Cerebellar cortex (tissue), 1 donor: ENCODE measurements around the gene GUCY1A1.
A peak's percentile ranks its signal among the peaks of the same experiment; 100 is the strongest.

Experiments used
- DNase-seq: peaks from one replicate; pipeline ENCODE4 v3.0.0-alpha.2; 2015; ENCODE audit warnings: low spot score

Gene GUCY1A1

GRCh38 chr4:155693015-155693663 is 26.5 kb downstream of the GUCY1A1 start:
- DNase-seq: no peak

- DNase-seq: no peak
Measured at GRCh38 chr4:155694100-155694785, 27.6 kb downstream of the GUCY1A1 start.

GRCh38 chr4:155696226-155696625 is 29.6 kb downstream of the GUCY1A1 start:
- no peak for DNase-seq

GRCh38 chr4:155696726-155697125 is 30.1 kb downstream of the GUCY1A1 start:
- DNase-seq: no peak

GRCh38 chr4:155701827-155702226 is 35.2 kb downstream of the GUCY1A1 start:
- DNase-seq: no peak

- DNase-seq: no peak
Measured at GRCh38 chr4:155703486-155704247, 37.0 kb downstream of the GUCY1A1 start.

GRCh38 chr4:155704841-155705404 is 38.3 kb downstream of the GUCY1A1 start:
- DNase-seq: no peak

- DNase-seq: no peak
Measured at GRCh38 chr4:155705664-155706063, 39.0 kb downstream of the GUCY1A1 start.

GRCh38 chr4:155706147-155706546 is 39.5 kb downstream of the GUCY1A1 start:
- no peak for DNase-seq

- DNase-seq: no peak
Measured at GRCh38 chr4:155707251-155707650, 40.6 kb downstream of the GUCY1A1 start.

- DNase-seq: no peak
Measured at GRCh38 chr4:155708782-155709181, 42.1 kb downstream of the GUCY1A1 start.

GRCh38 chr4:155709918-155710317 is 43.3 kb downstream of the GUCY1A1 start:
- no peak for DNase-seq

- no peak for DNase-seq
Measured at GRCh38 chr4:155711556-155711955, 44.9 kb downstream of the GUCY1A1 start.

- DNase-seq: no peak
Measured at GRCh38 chr4:155712846-155713245, 46.2 kb downstream of the GUCY1A1 start.

- DNase-seq: no peak
Measured at GRCh38 chr4:155713911-155714310, 47.3 kb downstream of the GUCY1A1 start.

GRCh38 chr4:155722336-155722735 is 55.7 kb downstream of the GUCY1A1 start:
- DNase-seq: no peak

GRCh38 chr4:155722816-155723499 is 56.3 kb downstream of the GUCY1A1 start:
- no peak for DNase-seq

- no peak for DNase-seq
Measured at GRCh38 chr4:155724731-155725130, 58.1 kb downstream of the GUCY1A1 start.

- DNase-seq: no peak
Measured at GRCh38 chr4:155734065-155734464, 67.4 kb downstream of the GUCY1A1 start.

GRCh38 chr4:155734951-155735350 is 68.3 kb downstream of the GUCY1A1 start:
- DNase-seq: no peak

- peak; percentile 5 for DNase-seq
Measured at GRCh38 chr4:155735496-155735895, 68.8 kb downstream of the GUCY1A1 start.

GRCh38 chr4:155738548-155738947 is 71.9 kb downstream of the GUCY1A1 start:
- DNase-seq: no peak
